Mammary epithelial cell (primary cell): ENCODE data around the gene GUCY1A2.

Experiments
- CTCF ChIP-seq, 2 donors: IDR thresholded peaks in 1 of 2; conservative IDR thresholded peaks in 1 of 2; 2 replicates each; pipeline ENCODE4 v1.5.1; 2011 to 2012; ENCODE audit warnings: inconsistent platforms in 2 of 2, low read length in 2 of 2, mild to moderate bottlenecking in 2 of 2, control low read depth in 1 of 2, low read depth in 1 of 2; ENCODE audit not compliant: insufficient read depth in 1 of 2; ENCODE audit errors: extremely low read depth in 1 of 2
- EZH2 ChIP-seq: IDR thresholded peaks from 2 replicates; pipeline ENCODE4 v1.6.1; 2012; ENCODE audit warnings: low read length, inconsistent platforms, borderline replicate concordance

GRCh38 chr11:106986261-106986660 lies 32.0 kb downstream of the GUCY1A2 start:
- TF ChIP-seq CTCF (conservative IDR thresholded peaks at IDR 0.05 in 1 of 2, IDR thresholded peaks at IDR 0.05 in 1 of 2; ENCODE audit: extremely low read depth in 1 of 2, insufficient read depth in 1 of 2, low read depth in 1 of 2, low read length in 2 of 2) = no peak
- TF ChIP-seq EZH2 = no peak
